Measurements from ENCODE around the gene PSMA7.

GRCh38 chr20:62168061-62168460, 24.9 kb upstream of the PSMA7 start:
- TF ChIP-seq CTCF (IDR thresholded peaks at IDR 0.05) (no peak), POLR2A (IDR thresholded peaks at IDR 0.05) (no peak)
